GDM1 (cell line): ENCODE results near the gene TNFSF15.
"Not testable (repeated sequence)": the region's sequence is repeated elsewhere in the genome, so short reads cannot be mapped to it uniquely, and the experiment has no call there.

Source experiments
- DNase-seq: peaks from one replicate; lab custom pipeline; 2025; lab: John Stamatoyannopoulos, UW

The TNFSF15 gene

DNA sequence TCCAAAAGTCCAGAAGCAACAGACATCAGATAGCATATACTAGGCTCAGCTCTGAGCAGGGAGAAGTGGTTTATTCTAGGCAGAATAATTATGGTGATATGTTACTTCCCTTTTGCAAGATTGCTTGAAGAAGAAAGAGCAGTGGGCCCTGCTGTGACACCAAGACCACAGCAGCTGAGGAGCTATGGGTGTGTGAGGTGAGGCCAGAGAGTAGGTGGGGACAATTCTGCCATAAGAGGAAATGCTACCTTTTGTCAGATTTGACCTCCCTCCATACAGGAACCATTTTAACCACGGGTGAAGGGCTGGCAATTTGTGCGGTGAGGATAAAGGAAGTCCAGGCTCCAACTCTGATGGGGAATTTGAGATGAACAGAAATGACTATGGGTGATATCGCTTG lies 51.3 kb downstream of the TNFSF15 start:
- DNase-seq, result peak; percentile 26

GRCh38 chr9:114746591-114747346 lies 59.1 kb downstream of the TNFSF15 start:
- no peak for DNase-seq

- DNase-seq, result no peak
Observed at GRCh38 chr9:114745879-114746550, 59.8 kb downstream of the TNFSF15 start.

GRCh38 chr9:114745108-114745848 lies 60.6 kb downstream of the TNFSF15 start:
- DNase-seq, result peak; percentile 5

DNA sequence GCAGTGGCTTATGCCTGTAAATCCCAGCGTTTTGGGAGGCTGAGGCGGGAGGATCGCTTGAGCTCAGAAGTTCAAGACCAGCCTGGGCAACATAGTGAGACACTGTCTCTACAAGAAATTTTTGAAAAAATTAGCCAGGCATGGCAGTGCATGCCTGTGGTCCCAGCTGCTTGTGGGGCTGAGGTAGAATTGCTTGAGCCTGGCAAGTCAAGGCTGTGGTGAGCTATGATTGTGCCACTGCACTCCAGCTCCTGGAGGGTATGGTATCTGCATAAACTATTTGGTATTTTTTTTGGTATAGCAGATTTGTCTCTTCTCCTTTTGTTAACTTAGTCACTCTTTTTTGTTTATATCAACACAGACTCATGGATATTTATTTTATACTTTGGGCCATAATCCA lies 62.4 kb downstream of the TNFSF15 start:
- no peak for DNase-seq

- no peak for DNase-seq
Observed at GRCh38 chr9:114742947-114743346, 62.9 kb downstream of the TNFSF15 start.

GRCh38 chr9:114741521-114741920 lies 64.3 kb downstream of the TNFSF15 start:
- not testable (repeated sequence) for DNase-seq

- peak; percentile 69 for DNase-seq
Observed at GRCh38 chr9:114738581-114739316, 67.1 kb downstream of the TNFSF15 start.

GRCh38 chr9:114737847-114738246 lies 68.0 kb downstream of the TNFSF15 start:
- DNase-seq, result no peak

DNA sequence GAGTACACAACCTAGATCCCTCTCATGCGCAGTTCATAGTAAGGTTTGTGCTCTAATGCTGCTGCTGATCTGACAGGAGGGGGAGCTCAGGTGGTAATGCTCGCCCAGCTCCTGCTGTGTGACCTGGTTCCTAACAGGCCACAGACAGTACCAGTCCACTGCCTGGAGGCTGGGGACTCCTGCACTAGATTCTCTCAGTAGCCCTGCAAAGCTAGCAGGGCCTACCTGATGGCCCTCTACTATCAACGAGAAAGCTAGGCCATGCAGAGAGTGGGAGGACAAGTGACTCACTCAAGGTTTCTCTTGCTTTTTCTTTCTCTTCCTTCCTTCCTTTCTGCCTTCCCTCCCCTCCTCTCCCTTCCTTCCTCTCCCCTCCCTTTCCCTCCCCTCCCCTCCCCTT lies 68.7 kb downstream of the TNFSF15 start:
- DNase-seq, result no peak

DNA sequence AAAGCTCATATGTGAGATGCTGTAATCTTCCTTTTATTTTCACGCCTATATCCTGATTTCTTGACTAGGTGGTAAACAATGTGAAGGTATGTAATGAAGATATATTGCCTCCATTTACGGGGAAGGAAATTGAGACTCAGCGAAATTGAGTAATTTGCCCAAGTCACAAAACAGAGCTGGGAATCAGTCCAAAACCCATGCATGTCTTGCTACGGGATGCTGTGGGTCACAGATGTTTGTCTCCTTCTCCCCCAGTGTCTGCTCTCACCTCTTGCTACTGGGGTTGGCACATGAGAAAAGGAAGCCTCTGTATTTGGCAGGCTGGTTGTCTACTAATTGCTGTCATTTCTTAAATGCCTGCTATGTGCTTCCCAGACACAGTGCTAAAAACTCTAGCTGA lies 70.1 kb downstream of the TNFSF15 start:
- DNase-seq, result no peak

DNA sequence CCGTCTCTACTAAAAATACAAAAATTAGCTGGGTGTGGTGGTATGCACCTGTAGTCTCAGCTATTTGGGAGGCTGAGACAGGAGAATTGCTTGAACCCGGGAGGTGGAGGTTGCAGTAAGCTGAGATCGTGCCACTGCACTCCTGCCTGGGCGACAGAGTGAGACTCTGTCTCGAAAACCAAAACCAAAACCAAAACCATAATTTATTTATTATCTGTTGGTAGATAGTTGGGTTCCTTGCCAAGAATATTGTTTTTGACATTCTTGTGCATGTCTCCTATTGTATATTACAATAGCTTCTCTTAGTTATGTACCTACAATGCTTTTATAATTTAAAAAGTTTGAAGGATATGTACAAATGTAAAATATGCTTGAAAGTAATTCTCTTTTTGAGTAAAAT lies 70.7 kb downstream of the TNFSF15 start:
- not testable (repeated sequence) for DNase-seq
